K562 (cell line): Measurements from ENCODE around the gene SLC5A10. TPM values are rescaled to one million over a fixed set of nuclear protein-coding genes. Genes with fewer than 3 reads are reported as not detected.
"Not testable (repeated sequence)": the region's sequence is repeated elsewhere in the genome, so short reads cannot be mapped to it uniquely, and the experiment has no call there.

ENCODE experiments used
- ATAC-seq: fragments of 200-7000 bp; cut with Tn5 transposase; 3 replicates; pipeline ENCODE4 v1.9.1; 2020; ENCODE audit warnings: moderate library complexity
- BruUV-seq: library from RNA; stranded (reverse); fragments of 400-500 nt; replicated peaks from 2 replicates; lab custom pipeline; 2021; lab: Mats Ljungman, UMichigan
- CTCF ChIA-PET: fragments of 300-600 bp; formaldehyde crosslinking; extraction: SDS; loops from one replicate; lab custom pipeline; 2021; ENCODE audit warnings: low intra/inter-chr PET ratio; lab: Yijun Ruan, JAX
- POLR2A ChIA-PET: fragments of 300-600, 350-650 bp; sonication (Branson Sonifier 250); formaldehyde crosslinking; extraction: SDS; loops from one replicate; lab custom pipeline; 2021; ENCODE audit warnings: antibody characterized with exemption, inconsistent platforms; lab: Yijun Ruan, JAX
- DNase-seq, 4 experiments: peaks; one replicate each; pipeline versions ENCODE4 v3.0.0 to v3.0.0-alpha.2; 2011 to 2018; ENCODE audit warnings: low spot score in 3 of 4, mixed read lengths in 3 of 4; ENCODE audit errors: extremely low read depth in 1 of 4
- FAIRE-seq: peaks from 2 replicates; lab custom pipeline; 2011; peaks lifted over from hg19 to GRCh38; lab: Jason Lieb, UNC
- H2AFZ ChIP-seq: 2 replicates; pipeline ENCODE4 v1.6.0; 2011; ENCODE audit warnings: low read depth, low read length, control low read depth, inconsistent platforms
- H3K27ac ChIP-seq: fragments of 200-600 bp; 3 replicates; pipeline ENCODE4 v1.8.0; 2011; ENCODE audit warnings: low read depth, mild to moderate bottlenecking, control low read depth, inconsistent platforms, low read length, moderate library complexity, mixed read lengths; ENCODE audit errors: extremely low read depth
- H3K27me3 ChIP-seq, 2 experiments: fragments of 300-600 bp in 1 of 2; 2 replicates in 1 of 2; 3 replicates in 1 of 2; pipeline versions ENCODE4 v1.6.0 to v1.8.0; 2011; ENCODE audit warnings: inconsistent platforms in 2 of 2, low read length in 2 of 2, mild to moderate bottlenecking in 1 of 2, mixed read lengths in 1 of 2, moderate library complexity in 1 of 2; ENCODE audit not compliant: control insufficient read depth in 2 of 2, insufficient read depth in 2 of 2
- H3K36me3 ChIP-seq: fragments of 300-600 bp; 3 replicates; pipeline ENCODE4 v1.8.0; 2011; ENCODE audit warnings: mild to moderate bottlenecking, low read length, inconsistent platforms; ENCODE audit not compliant: control insufficient read depth, insufficient read depth
- H3K4me1 ChIP-seq, 2 experiments: fragments of 200-600 bp in 1 of 2; replicated peaks in 1 of 2; 2 replicates in 1 of 2; 3 replicates in 1 of 2; pipeline versions ENCODE4 v1.5.1 to v1.8.0; 2011; ENCODE audit warnings: inconsistent platforms in 2 of 2, low read length in 2 of 2, mild to moderate bottlenecking in 1 of 2, mixed read lengths in 1 of 2, moderate library complexity in 1 of 2; ENCODE audit not compliant: control insufficient read depth in 2 of 2, insufficient read depth in 2 of 2
- H3K4me2 ChIP-seq: 2 replicates; pipeline ENCODE4 v1.6.1; 2011; ENCODE audit warnings: low read length, control low read depth, inconsistent platforms, mixed read lengths; ENCODE audit not compliant: insufficient read depth
- H3K4me3 ChIP-seq: fragments of 200-600 bp; sonication (generic), shearing (Covaris generic); 2 replicates; pipeline ENCODE4 v1.5.1; 2016; ENCODE audit warnings: control low read depth, inconsistent platforms
- H3K79me2 ChIP-seq: fragments of 200-600 bp; 3 replicates; pipeline ENCODE4 v1.8.0; 2011; ENCODE audit warnings: low read length, inconsistent platforms; ENCODE audit not compliant: control insufficient read depth, insufficient read depth
- H3K9ac ChIP-seq, 2 experiments: 2 replicates each; pipeline versions ENCODE4 v1.6.0 to v1.6.1; 2011; ENCODE audit warnings: low read depth in 2 of 2, low read length in 2 of 2, control low read depth in 1 of 2, inconsistent platforms in 1 of 2, mild to moderate bottlenecking in 1 of 2, mixed read lengths in 1 of 2; ENCODE audit not compliant: insufficient read depth in 1 of 2
- H3K9me1 ChIP-seq: one replicate; pipeline ENCODE4 v1.6.0; 2011; ENCODE audit warnings: inconsistent platforms, mild to moderate bottlenecking, low read length, moderate library complexity; ENCODE audit not compliant: control insufficient read depth, insufficient read depth
- H3K9me3 ChIP-seq: replicated peaks from 2 replicates; pipeline ENCODE4 v1.5.1; 2011; ENCODE audit warnings: low read depth, low read length, inconsistent platforms; ENCODE audit not compliant: control insufficient read depth, insufficient read depth
- H4K20me1 ChIP-seq: replicated peaks from 2 replicates; pipeline ENCODE4 v1.6.1; 2011; ENCODE audit warnings: low read length, inconsistent platforms, mixed read lengths; ENCODE audit not compliant: control insufficient read depth, insufficient read depth
- WGBS: fragments of 100-300 bp; shearing (Covaris generic); methylation state at CpG from one replicate; pipeline ENCODE4 v1.1.6; 2016; ENCODE audit warnings: low coverage, mixed read lengths; ENCODE audit not compliant: insufficient coverage; ENCODE audit errors: missing lambda C conversion rate; 5-methylcytosine and 5-hydroxymethylcytosine counted together
- in situ Hi-C: fragments of 300-500 bp; cut with MboI; formaldehyde crosslinking; loops from 4 replicates; pipeline ENCODE4 v1.15.0; 2018; ENCODE audit warnings: inconsistent platforms, mixed read lengths
- intact Hi-C: fragments of 100-400 bp; cut with micrococcal nuclease; formaldehyde crosslinking; loops from 2 replicates; pipeline ENCODE4 v1.14.2; 2022
- polyA plus RNA-seq, 8 experiments: library from polyadenylated mRNA; depleted of rRNA in 4 of 8; stranded (reverse) in 5 of 8; unstranded in 3 of 8; fragments of >200 nt; fragmentation: Nextera tagmentation in 2 of 8; fragmentation: Illumina TruSeq in 1 of 8; extraction: Ambion mirVana in 2 of 8; extraction: Trizol in 1 of 8; gene quantifications; 2 replicates each; pipeline versions ENCODE4 v1.2.1 to v1.2.3, GENCODE V29; 2011 to 2014; ENCODE audit warnings: inconsistent platforms in 1 of 8, missing spikeins in 1 of 8
- total RNA-seq, 7 experiments: library from RNA; depleted of rRNA in 6 of 7; stranded (reverse); fragments of >200 nt in 6 of 7; fragmentation: Illumina TruSeq in 2 of 7; extraction: Trizol in 2 of 7; gene quantifications; 2 replicates each; pipeline versions ENCODE4 v1.2.1 to v1.2.3, GENCODE V29; 2011 to 2021; ENCODE audit warnings: low replicate concordance in 1 of 7

The SLC5A10 gene
- total and polyA plus RNA-seq, 9 of the 15 experiments (the other 6 are each of a cell fraction or from before 2014, with no cell fraction given): 0.03 to 0.09 (median 0.03) TPM; not detected in 5

- H2AFZ ChIP-seq, H3K9ac ChIP-seq, H3K27me3 ChIP-seq, intact Hi-C loops, FAIRE-seq, DNase-seq, POLR2A ChIA-PET, H3K4me2 ChIP-seq, CTCF ChIA-PET, H3K4me1 ChIP-seq, H3K4me3 ChIP-seq, in situ Hi-C loops, H4K20me1 ChIP-seq, H3K9me1 ChIP-seq, H3K27ac ChIP-seq, H3K36me3 ChIP-seq, H3K9me3 ChIP-seq, H3K79me2 ChIP-seq: not testable (repeated sequence)
- TSS peak; percentile 93 for BruUV-seq
- no CpG with 5 or more reads among the region's 51 CpGs for WGBS
- peak; percentile 43; the same call in 2 of the 3 replicates for ATAC-seq
Measured at GRCh38 chr17:19062009-19062717, 110.2 kb downstream of the SLC5A10 start.

- DNase-seq, H3K79me2 ChIP-seq: not testable (repeated sequence)
- WGBS: no CpG with 5 or more reads among the region's 20 CpGs
Measured at GRCh38 chr17:19062718-19063325, 110.9 kb downstream of the SLC5A10 start.

More at GRCh38 chr17:19062718-19063325, 110.9 kb downstream of the SLC5A10 start:
- H3K27me3 ChIP-seq, intact Hi-C loops, H3K9me1 ChIP-seq, in situ Hi-C loops, H3K36me3 ChIP-seq, H3K9me3 ChIP-seq, POLR2A ChIA-PET, FAIRE-seq, H3K9ac ChIP-seq, BruUV-seq, CTCF ChIA-PET, H3K4me3 ChIP-seq, H4K20me1 ChIP-seq, H3K4me1 ChIP-seq, H3K4me2 ChIP-seq, H3K27ac ChIP-seq, H2AFZ ChIP-seq: not testable (repeated sequence)
- ATAC-seq: peak; percentile 96
